ENCODE data around the gene CRYBG2. TPM values are rescaled to one million over a fixed set of nuclear protein-coding genes. Genes with fewer than 3 reads are reported as not detected.

The CRYBG2 gene
- total and polyA plus RNA-seq, 2 of the 13 experiments (the other 11 are each of a cell fraction or from before 2014, with no cell fraction given): 1.3 to 2.9 TPM

GRCh38 chr1:26350701-26351589 is 3.0 kb downstream of the CRYBG2 start (continued):
- peak; percentile 57 for TF ChIP-seq SMAD3 (CRISPR knock-in tag; IDR thresholded peaks at IDR 0.05)
- TF ChIP-seq CHD4 (IDR thresholded peaks at IDR 0.05; ENCODE audit: borderline replicate concordance, low read length): no peak
- peak; percentile 88 for TF ChIP-seq ZGPAT (CRISPR knock-in tag; IDR thresholded peaks at IDR 0.05)
- TF ChIP-seq CC2D1A (CRISPR knock-in tag; IDR thresholded peaks at IDR 0.05): no peak
- TF ChIP-seq UBTF (CRISPR knock-in tag; IDR thresholded peaks at IDR 0.05): peak; percentile 82
- 0 out of 2 replicates have a peak, but pooled peaks have one; percentile 20 for TF ChIP-seq ZNF740 (CRISPR knock-in tag; IDR thresholded peaks at IDR 0.05)
- peak; percentile 65 for TF ChIP-seq GABPB1 (CRISPR knock-in tag; IDR thresholded peaks at IDR 0.05)
- no peak; the same call in 1 of the 2 replicates for TF ChIP-seq ATF5 (CRISPR knock-in tag; IDR thresholded peaks at IDR 0.05; ENCODE audit: low read depth)
- TF ChIP-seq HNF1A (IDR thresholded peaks at IDR 0.05; ENCODE audit: low read depth): peak; percentile 56; the same call in 1 of the 2 replicates
- TF ChIP-seq HNF1A (CRISPR knock-in tag; IDR thresholded peaks at IDR 0.05; ENCODE audit: borderline replicate concordance): peak; percentile 86; the same call in 1 of the 2 replicates
- peak; percentile 79; the same call in 1 of the 2 replicates for TF ChIP-seq ARID2 (CRISPR knock-in tag; IDR thresholded peaks at IDR 0.05; ENCODE audit: borderline replicate concordance)
- TF ChIP-seq ZBTB34 (CRISPR knock-in tag; IDR thresholded peaks at IDR 0.05): peak; percentile 78
- peak; percentile 46 to 75 for TF ChIP-seq MAFK (conservative IDR thresholded peaks at IDR 0.05 in 1 of 2, IDR thresholded peaks at IDR 0.05 in 1 of 2; ENCODE audit: low read length in 2 of 2)
- no peak for TF ChIP-seq KMT2A (CRISPR knock-in tag; IDR thresholded peaks at IDR 0.05)
- peak; percentile 86 for TF ChIP-seq ARNTL (CRISPR knock-in tag; IDR thresholded peaks at IDR 0.05)
- TF ChIP-seq AGO2 (optimal IDR thresholded peaks at IDR 0.05; ENCODE audit: low read depth, low read length): no peak
